ENCODE data around the gene DLGAP4. TPM values are rescaled to one million over a fixed set of nuclear protein-coding genes. Genes with fewer than 3 reads are reported as not detected.

Gene DLGAP4
- total and polyA plus RNA-seq, 2 of the 13 experiments (the other 11 are each of a cell fraction or from before 2014, with no cell fraction given): 15.2 to 26.7 TPM

DNA sequence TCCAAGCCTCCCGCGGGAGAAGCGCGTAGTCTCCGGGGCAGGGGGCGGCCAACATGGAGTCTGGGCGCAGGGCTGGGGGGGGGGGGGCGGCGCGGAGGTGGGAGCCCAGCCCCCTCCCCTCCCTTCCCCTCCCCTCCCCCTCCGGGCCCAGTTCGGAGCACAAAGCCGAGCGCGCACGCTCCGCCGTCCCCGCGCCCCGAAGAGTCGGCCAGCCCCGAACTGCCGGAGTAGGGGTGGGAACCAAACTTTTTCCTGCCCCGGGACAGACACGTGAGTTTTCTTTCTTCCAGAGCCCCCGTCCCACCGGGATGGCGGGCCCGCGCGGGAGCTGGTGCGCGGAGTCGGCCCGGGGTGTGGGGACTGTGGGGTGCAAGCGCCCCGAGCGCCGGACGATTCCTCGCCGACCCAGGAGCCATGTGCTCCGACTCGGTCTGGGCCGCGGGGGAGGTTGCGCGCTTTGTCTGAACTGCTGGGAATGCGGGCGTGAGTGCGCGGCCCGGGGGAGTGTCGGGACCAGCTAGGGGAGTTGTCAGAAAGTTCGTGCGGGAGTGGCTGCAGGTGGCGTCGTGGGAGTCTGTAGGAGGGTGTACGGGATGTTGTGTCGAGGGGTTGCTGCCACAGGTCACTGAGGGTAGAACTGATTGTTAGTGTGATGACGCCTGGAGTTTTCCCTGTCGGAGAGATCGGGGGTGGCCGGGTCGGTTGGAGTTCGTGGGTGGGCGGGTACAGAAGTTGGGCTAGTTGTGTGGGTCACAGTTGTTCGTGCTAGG lies 268.4 kb downstream of the DLGAP4 start (continued):
- TF ChIP-seq KAT2B (IDR thresholded peaks at IDR 0.05; ENCODE audit: borderline replicate concordance, low read depth, low read length) (no peak), SOX6 (IDR thresholded peaks at IDR 0.05) (no peak), SOX6 (CRISPR knock-in tag; IDR thresholded peaks at IDR 0.05) (peak; percentile 67), ZNF460 (CRISPR knock-in tag; IDR thresholded peaks at IDR 0.05; ENCODE audit: borderline replicate concordance) (no peak), NR1H2 (CRISPR knock-in tag; IDR thresholded peaks at IDR 0.05; ENCODE audit: borderline replicate concordance, low read depth) (peak; percentile 42; the same call in 1 of the 2 replicates), ZNF720 (CRISPR knock-in tag; IDR thresholded peaks at IDR 0.05) (no peak), NRL (CRISPR knock-in tag; IDR thresholded peaks at IDR 0.05; ENCODE audit: borderline replicate concordance) (peak; percentile 87), ZSCAN31 (CRISPR knock-in tag; IDR thresholded peaks at IDR 0.05; ENCODE audit: low read depth) (no peak), ZNF251 (CRISPR knock-in tag; IDR thresholded peaks at IDR 0.05) (no peak), ATRX (CRISPR knock-in tag; IDR thresholded peaks at IDR 0.05; ENCODE audit: borderline replicate concordance) (no peak), ZFY (CRISPR knock-in tag; IDR thresholded peaks at IDR 0.05) (peak; percentile 78), SP1 (IDR thresholded peaks at IDR 0.05) (no peak), SP1 (CRISPR knock-in tag; IDR thresholded peaks at IDR 0.05) (no peak), TAF15 (IDR thresholded peaks at IDR 0.05; ENCODE audit: low read depth, low read length, poor library complexity, severe bottlenecking) (no peak), DPF2 (CRISPR knock-in tag; IDR thresholded peaks at IDR 0.05; ENCODE audit: borderline replicate concordance, low read depth) (no peak), MXI1 (IDR thresholded peaks at IDR 0.05; ENCODE audit: borderline replicate concordance, low read depth, low read length) (peak; percentile 80; the same call in 2 of the 3 replicates), NONO (IDR thresholded peaks at IDR 0.05) (no peak), NONO (CRISPR knock-in tag; conservative IDR thresholded peaks at IDR 0.05) (peak; percentile 87), ZBTB7A (CRISPR knock-in tag; IDR thresholded peaks at IDR 0.05) (peak; percentile 56; the same call in 1 of the 2 replicates)
- TF ChIP-seq, protein P1, sequence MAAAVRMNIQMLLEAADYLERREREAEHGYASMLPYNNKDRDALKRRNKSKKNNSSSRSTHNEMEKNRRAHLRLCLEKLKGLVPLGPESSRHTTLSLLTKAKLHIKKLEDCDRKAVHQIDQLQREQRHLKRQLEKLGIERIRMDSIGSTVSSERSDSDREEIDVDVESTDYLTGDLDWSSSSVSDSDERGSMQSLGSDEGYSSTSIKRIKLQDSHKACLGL (CRISPR knock-in tag; IDR thresholded peaks at IDR 0.05): peak; percentile 98
- TF ChIP-seq, protein P2, sequence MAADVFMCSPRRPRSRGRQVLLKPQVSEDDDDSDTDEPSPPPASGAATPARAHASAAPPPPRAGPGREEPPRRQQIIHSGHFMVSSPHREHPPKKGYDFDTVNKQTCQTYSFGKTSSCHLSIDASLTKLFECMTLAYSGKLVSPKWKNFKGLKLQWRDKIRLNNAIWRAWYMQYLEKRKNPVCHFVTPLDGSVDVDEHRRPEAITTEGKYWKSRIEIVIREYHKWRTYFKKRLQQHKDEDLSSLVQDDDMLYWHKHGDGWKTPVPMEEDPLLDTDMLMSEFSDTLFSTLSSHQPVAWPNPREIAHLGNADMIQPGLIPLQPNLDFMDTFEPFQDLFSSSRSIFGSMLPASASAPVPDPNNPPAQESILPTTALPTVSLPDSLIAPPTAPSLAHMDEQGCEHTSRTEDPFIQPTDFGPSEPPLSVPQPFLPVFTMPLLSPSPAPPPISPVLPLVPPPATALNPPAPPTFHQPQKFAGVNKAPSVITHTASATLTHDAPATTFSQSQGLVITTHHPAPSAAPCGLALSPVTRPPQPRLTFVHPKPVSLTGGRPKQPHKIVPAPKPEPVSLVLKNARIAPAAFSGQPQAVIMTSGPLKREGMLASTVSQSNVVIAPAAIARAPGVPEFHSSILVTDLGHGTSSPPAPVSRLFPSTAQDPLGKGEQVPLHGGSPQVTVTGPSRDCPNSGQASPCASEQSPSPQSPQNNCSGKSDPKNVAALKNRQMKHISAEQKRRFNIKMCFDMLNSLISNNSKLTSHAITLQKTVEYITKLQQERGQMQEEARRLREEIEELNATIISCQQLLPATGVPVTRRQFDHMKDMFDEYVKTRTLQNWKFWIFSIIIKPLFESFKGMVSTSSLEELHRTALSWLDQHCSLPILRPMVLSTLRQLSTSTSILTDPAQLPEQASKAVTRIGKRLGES (CRISPR knock-in tag; IDR thresholded peaks at IDR 0.05; ENCODE audit: borderline replicate concordance): no peak
- TF ChIP-seq, protein P3, sequence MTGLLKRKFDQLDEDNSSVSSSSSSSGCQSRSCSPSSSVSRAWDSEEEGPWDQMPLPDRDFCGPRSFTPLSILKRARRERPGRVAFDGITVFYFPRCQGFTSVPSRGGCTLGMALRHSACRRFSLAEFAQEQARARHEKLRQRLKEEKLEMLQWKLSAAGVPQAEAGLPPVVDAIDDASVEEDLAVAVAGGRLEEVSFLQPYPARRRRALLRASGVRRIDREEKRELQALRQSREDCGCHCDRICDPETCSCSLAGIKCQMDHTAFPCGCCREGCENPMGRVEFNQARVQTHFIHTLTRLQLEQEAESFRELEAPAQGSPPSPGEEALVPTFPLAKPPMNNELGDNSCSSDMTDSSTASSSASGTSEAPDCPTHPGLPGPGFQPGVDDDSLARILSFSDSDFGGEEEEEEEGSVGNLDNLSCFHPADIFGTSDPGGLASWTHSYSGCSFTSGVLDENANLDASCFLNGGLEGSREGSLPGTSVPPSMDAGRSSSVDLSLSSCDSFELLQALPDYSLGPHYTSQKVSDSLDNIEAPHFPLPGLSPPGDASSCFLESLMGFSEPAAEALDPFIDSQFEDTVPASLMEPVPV (CRISPR knock-in tag; IDR thresholded peaks at IDR 0.05): peak; percentile 2; the same call in 1 of the 2 replicates
- TF ChIP-seq, protein P4, sequence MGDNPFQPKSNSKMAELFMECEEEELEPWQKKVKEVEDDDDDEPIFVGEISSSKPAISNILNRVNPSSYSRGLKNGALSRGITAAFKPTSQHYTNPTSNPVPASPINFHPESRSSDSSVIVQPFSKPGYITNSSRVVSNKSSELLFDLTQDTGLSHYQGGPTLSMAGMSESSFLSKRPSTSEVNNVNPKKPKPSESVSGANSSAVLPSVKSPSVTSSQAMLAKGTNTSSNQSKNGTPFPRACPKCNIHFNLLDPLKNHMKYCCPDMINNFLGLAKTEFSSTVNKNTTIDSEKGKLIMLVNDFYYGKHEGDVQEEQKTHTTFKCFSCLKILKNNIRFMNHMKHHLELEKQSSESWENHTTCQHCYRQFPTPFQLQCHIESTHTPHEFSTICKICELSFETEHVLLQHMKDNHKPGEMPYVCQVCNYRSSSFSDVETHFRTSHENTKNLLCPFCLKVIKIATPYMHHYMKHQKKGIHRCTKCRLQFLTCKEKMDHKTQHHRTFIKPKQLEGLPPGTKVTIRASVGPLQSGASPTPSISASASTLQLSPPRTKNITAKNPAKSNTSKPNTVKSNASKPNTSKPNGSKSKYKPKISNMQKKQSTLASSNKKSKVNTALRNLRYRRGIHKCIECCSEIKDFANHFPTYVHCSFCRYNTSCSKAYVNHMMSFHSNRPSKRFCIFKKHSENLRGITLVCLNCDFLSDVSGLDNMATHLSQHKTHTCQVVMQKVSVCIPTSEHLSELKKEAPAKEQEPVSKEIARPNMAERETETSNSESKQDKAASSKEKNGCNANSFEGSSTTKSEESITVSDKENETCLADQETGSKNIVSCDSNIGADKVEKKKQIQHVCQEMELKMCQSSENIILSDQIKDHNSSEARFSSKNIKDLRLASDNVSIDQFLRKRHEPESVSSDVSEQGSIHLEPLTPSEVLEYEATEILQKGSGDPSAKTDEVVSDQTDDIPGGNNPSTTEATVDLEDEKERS (CRISPR knock-in tag; IDR thresholded peaks at IDR 0.05): no peak; the same call in 1 of the 2 replicates

All from HepG2 (cell line).